Esophagus muscularis mucosa (tissue), 4 donors: Measurements from ENCODE around the gene DOK7.
"Not testable (repeated sequence)": the region's sequence is repeated elsewhere in the genome, so short reads cannot be mapped to it uniquely, and the experiment has no call there.

Experiments used
- EP300 ChIP-seq: sonication (generic); formaldehyde crosslinking; IDR thresholded peaks from one replicate; pipeline ENCODE4 v1.6.1; 2017; ENCODE audit warnings: antibody characterized with exemption
- POLR2A ChIP-seq: fragments of 450-650 bp; IDR thresholded peaks from one replicate; pipeline ENCODE4 v1.6.1; 2017; ENCODE audit warnings: antibody characterized with exemption, moderate library complexity, mild to moderate bottlenecking, low read depth
- TF ChIP-seq, protein P1 (sequence below), 3 experiments: fragments of 200-600 bp in 2 of 3; fragments of 450-650 bp in 1 of 3; sonication (generic) in 2 of 3; IDR thresholded peaks; one replicate each; pipeline ENCODE4 v1.5.1; 2017 to 2019; ENCODE audit warnings: antibody characterized with exemption in 3 of 3, mild to moderate bottlenecking in 2 of 3, moderate library complexity in 1 of 3

- TF ChIP-seq, protein P1, sequence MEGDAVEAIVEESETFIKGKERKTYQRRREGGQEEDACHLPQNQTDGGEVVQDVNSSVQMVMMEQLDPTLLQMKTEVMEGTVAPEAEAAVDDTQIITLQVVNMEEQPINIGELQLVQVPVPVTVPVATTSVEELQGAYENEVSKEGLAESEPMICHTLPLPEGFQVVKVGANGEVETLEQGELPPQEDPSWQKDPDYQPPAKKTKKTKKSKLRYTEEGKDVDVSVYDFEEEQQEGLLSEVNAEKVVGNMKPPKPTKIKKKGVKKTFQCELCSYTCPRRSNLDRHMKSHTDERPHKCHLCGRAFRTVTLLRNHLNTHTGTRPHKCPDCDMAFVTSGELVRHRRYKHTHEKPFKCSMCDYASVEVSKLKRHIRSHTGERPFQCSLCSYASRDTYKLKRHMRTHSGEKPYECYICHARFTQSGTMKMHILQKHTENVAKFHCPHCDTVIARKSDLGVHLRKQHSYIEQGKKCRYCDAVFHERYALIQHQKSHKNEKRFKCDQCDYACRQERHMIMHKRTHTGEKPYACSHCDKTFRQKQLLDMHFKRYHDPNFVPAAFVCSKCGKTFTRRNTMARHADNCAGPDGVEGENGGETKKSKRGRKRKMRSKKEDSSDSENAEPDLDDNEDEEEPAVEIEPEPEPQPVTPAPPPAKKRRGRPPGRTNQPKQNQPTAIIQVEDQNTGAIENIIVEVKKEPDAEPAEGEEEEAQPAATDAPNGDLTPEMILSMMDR (IDR thresholded peaks at IDR 0.05): not testable (repeated sequence)
- not testable (repeated sequence) for TF ChIP-seq EP300, POLR2A
Observed at GRCh38 chr4:3455596-3455995, 7.5 kb upstream of the DOK7 start.
